HCT116 (cell line): ENCODE data around the gene TOM1.

ENCODE experiments used
- CEBPB ChIP-seq: IDR thresholded peaks from 2 replicates; pipeline ENCODE4 v1.6.1; 2012; ENCODE audit warnings: low read depth
- EGR1 ChIP-seq: IDR thresholded peaks from 2 replicates; pipeline ENCODE4 v1.6.1; 2012; ENCODE audit warnings: low read depth
- EZH2phosphoT487 ChIP-seq: fragments of 200-600 bp; IDR thresholded peaks from 2 replicates; pipeline ENCODE4 v1.6.1; 2018; ENCODE audit warnings: antibody characterized with exemption, borderline replicate concordance
- JUND ChIP-seq: IDR thresholded peaks from 2 replicates; pipeline ENCODE4 v1.6.1; 2012
- POLR2A ChIP-seq: IDR thresholded peaks from 2 replicates; pipeline ENCODE4 v1.7.0; 2011; ENCODE audit warnings: borderline replicate concordance; ENCODE audit not compliant: insufficient read depth, insufficient read length; ENCODE audit errors: extremely low read depth
- POLR2AphosphoS5 ChIP-seq: IDR thresholded peaks from 2 replicates; pipeline ENCODE4 v1.6.1; 2011; ENCODE audit warnings: mild to moderate bottlenecking, low read depth, low read length, moderate library complexity
- SIN3A ChIP-seq: IDR thresholded peaks from 2 replicates; pipeline ENCODE4 v1.6.1; 2012; ENCODE audit warnings: low read depth
- SRF ChIP-seq: IDR thresholded peaks from 2 replicates; pipeline ENCODE4 v1.6.1; 2012; ENCODE audit warnings: low read depth
- ZNF274 ChIP-seq: fragments of 200-500 bp; sonication (Bioruptor generic); IDR thresholded peaks from 2 replicates; pipeline ENCODE4 v1.6.1; 2014; ENCODE audit warnings: mild to moderate bottlenecking, low read depth, low read length, inconsistent platforms
- TF ChIP-seq, protein P1 (sequence below), 3 experiments: fragments of 200-600 bp in 1 of 3; sonication (generic) in 1 of 3; IDR thresholded peaks in 2 of 3; conservative IDR thresholded peaks in 1 of 3; 2 replicates each; pipeline ENCODE4 v1.5.1; 2012 to 2017; ENCODE audit warnings: low read depth in 2 of 3, low read length in 2 of 3, antibody characterized with exemption in 1 of 3, borderline replicate concordance in 1 of 3, control low read depth in 1 of 3, mild to moderate bottlenecking in 1 of 3, mixed read lengths in 1 of 3, mixed run types in 1 of 3, moderate library complexity in 1 of 3; ENCODE audit not compliant: insufficient read depth in 1 of 3
- TF ChIP-seq, protein P2 (sequence below): IDR thresholded peaks from 2 replicates; pipeline ENCODE4 v1.6.1; 2011; ENCODE audit warnings: mild to moderate bottlenecking, low read length, moderate library complexity; ENCODE audit not compliant: insufficient replicate concordance; ENCODE audit errors: extremely low read depth
- TF ChIP-seq, protein P3 (sequence below): IDR thresholded peaks from 2 replicates; pipeline ENCODE4 v1.6.1; 2012

DNA sequence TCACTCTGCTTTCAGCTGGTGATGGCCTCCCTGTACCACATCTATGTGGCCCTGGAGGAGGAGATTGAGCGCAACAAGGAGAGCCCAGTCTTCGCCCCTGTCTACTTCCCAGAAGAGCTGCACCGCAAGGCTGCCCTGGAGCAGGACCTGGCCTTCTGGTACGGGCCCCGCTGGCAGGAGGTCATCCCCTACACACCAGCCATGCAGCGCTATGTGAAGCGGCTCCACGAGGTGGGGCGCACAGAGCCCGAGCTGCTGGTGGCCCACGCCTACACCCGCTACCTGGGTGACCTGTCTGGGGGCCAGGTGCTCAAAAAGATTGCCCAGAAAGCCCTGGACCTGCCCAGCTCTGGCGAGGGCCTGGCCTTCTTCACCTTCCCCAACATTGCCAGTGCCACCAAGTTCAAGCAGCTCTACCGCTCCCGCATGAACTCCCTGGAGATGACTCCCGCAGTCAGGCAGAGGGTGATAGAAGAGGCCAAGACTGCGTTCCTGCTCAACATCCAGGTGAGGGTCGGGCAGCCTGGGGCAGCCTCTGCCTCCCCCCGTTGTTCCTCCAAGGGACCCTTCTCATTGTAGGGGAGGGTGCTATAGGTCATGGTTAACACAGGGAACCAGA lies 87.1 kb downstream of the TOM1 start:
- TF ChIP-seq SIN3A (no peak), POLR2A (no peak), EGR1 (no peak), POLR2AphosphoS5 (no peak), ZNF274 (no peak), EZH2phosphoT487 (no peak), CEBPB (no peak), SRF (no peak), JUND (no peak)
- TF ChIP-seq, protein P1, sequence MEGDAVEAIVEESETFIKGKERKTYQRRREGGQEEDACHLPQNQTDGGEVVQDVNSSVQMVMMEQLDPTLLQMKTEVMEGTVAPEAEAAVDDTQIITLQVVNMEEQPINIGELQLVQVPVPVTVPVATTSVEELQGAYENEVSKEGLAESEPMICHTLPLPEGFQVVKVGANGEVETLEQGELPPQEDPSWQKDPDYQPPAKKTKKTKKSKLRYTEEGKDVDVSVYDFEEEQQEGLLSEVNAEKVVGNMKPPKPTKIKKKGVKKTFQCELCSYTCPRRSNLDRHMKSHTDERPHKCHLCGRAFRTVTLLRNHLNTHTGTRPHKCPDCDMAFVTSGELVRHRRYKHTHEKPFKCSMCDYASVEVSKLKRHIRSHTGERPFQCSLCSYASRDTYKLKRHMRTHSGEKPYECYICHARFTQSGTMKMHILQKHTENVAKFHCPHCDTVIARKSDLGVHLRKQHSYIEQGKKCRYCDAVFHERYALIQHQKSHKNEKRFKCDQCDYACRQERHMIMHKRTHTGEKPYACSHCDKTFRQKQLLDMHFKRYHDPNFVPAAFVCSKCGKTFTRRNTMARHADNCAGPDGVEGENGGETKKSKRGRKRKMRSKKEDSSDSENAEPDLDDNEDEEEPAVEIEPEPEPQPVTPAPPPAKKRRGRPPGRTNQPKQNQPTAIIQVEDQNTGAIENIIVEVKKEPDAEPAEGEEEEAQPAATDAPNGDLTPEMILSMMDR (IDR thresholded peaks at IDR 0.05 in 2 of 3, conservative IDR thresholded peaks at IDR 0.05 in 1 of 3; ENCODE audit: borderline replicate concordance in 1 of 3, insufficient read depth in 1 of 3, low read depth in 2 of 3, low read length in 2 of 3) = no peak
- TF ChIP-seq, protein P2, sequence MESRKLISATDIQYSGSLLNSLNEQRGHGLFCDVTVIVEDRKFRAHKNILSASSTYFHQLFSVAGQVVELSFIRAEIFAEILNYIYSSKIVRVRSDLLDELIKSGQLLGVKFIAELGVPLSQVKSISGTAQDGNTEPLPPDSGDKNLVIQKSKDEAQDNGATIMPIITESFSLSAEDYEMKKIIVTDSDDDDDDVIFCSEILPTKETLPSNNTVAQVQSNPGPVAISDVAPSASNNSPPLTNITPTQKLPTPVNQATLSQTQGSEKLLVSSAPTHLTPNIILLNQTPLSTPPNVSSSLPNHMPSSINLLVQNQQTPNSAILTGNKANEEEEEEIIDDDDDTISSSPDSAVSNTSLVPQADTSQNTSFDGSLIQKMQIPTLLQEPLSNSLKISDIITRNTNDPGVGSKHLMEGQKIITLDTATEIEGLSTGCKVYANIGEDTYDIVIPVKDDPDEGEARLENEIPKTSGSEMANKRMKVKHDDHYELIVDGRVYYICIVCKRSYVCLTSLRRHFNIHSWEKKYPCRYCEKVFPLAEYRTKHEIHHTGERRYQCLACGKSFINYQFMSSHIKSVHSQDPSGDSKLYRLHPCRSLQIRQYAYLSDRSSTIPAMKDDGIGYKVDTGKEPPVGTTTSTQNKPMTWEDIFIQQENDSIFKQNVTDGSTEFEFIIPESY = no peak
- TF ChIP-seq, protein P3, sequence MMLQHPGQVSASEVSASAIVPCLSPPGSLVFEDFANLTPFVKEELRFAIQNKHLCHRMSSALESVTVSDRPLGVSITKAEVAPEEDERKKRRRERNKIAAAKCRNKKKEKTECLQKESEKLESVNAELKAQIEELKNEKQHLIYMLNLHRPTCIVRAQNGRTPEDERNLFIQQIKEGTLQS = no peak
